Breast epithelium (tissue), 3 donors: ENCODE results near the gene ADARB2.

ENCODE experiments used
- CTCF ChIP-seq, 3 donors: fragments of 450-650 bp; IDR thresholded peaks; one replicate each; pipeline ENCODE4 v1.5.1; 2016 to 2017; ENCODE audit warnings: antibody characterized with exemption in 3 of 3, mild to moderate bottlenecking in 3 of 3, moderate library complexity in 3 of 3
- POLR2AphosphoS5 ChIP-seq, 3 donors: sonication (generic); formaldehyde crosslinking; IDR thresholded peaks; one replicate each; pipeline ENCODE4 v1.6.1; 2017; ENCODE audit warnings: antibody characterized with exemption in 3 of 3

- TF ChIP-seq CTCF (IDR thresholded peaks at IDR 0.05) (no peak), POLR2AphosphoS5 (IDR thresholded peaks at IDR 0.05) (no peak)
Measured at GRCh38 chr10:1358147-1358546, 379.2 kb downstream of the ADARB2 start.
